Sigmoid colon (tissue), 4 donors: ENCODE results near the gene CEP112.

Experiments
- POLR2A ChIP-seq, 2 donors: fragments of 450-650 bp; IDR thresholded peaks; one replicate each; pipeline ENCODE4 v1.6.1; 2016; ENCODE audit warnings: antibody characterized with exemption in 2 of 2, mild to moderate bottlenecking in 2 of 2, moderate library complexity in 2 of 2
- POLR2AphosphoS5 ChIP-seq, 4 donors: sonication (generic); formaldehyde crosslinking; IDR thresholded peaks; one replicate each; pipeline ENCODE4 v1.6.1; 2017; ENCODE audit warnings: antibody characterized with exemption in 4 of 4
- TF ChIP-seq, protein P1 (sequence below), 4 experiments: fragments of 450-650 bp in 3 of 4; fragments of 200-600 bp in 1 of 4; IDR thresholded peaks; one replicate each; pipeline ENCODE4 v1.5.1; 2016 to 2019; ENCODE audit warnings: antibody characterized with exemption in 4 of 4, mild to moderate bottlenecking in 3 of 4, moderate library complexity in 2 of 4

DNA sequence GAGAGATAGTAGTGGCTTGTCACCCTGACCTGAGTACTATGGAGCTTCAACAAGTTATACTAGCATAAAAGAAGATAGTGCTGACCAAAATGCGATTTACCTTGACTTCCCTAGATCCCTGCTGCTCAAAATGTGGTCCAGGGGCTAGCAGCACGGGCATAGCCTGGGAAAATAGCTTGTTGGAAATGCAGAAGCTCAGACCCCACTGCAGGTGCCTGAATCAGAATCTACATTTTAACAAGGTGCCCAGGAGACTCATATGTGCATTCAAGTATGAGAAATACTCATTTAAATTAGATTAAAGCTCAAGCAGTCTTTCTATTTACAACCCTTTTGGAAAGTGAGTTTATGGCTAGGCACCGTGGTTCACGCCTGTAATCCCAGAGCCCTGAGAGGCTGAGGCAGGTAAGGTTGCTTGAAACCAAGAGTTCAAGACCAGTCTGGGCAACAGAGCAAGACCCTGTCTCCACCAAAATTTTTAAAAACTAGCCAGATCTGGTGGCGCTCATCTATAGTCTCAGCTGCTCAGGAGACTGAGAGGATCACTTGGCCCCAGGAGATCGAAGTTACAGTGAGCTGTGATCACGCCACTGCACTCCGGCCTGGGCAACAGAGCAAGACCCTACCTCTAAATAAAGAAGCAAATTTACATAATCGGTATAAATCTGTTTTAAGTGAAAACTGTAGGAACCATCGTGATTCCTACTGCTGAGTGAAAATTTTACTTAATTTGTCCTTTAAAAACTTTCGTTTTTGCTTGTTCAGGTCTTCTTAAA lies 30.0 kb upstream of the CEP112 start:
- TF ChIP-seq POLR2AphosphoS5 (IDR thresholded peaks at IDR 0.05) (no peak), POLR2A (IDR thresholded peaks at IDR 0.05) (no peak)
- TF ChIP-seq, protein P1, sequence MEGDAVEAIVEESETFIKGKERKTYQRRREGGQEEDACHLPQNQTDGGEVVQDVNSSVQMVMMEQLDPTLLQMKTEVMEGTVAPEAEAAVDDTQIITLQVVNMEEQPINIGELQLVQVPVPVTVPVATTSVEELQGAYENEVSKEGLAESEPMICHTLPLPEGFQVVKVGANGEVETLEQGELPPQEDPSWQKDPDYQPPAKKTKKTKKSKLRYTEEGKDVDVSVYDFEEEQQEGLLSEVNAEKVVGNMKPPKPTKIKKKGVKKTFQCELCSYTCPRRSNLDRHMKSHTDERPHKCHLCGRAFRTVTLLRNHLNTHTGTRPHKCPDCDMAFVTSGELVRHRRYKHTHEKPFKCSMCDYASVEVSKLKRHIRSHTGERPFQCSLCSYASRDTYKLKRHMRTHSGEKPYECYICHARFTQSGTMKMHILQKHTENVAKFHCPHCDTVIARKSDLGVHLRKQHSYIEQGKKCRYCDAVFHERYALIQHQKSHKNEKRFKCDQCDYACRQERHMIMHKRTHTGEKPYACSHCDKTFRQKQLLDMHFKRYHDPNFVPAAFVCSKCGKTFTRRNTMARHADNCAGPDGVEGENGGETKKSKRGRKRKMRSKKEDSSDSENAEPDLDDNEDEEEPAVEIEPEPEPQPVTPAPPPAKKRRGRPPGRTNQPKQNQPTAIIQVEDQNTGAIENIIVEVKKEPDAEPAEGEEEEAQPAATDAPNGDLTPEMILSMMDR (IDR thresholded peaks at IDR 0.05), result no peak
